ENCODE measurements around the gene GRM4. TPM values are rescaled to one million over a fixed set of nuclear protein-coding genes. Genes with fewer than 3 reads are reported as not detected.

Gene GRM4
- total and polyA plus RNA-seq, 10 of the 15 experiments (the other 5 are each of a cell fraction or from before 2014, with no cell fraction given): 0.01 to 0.31 (median 0.05) TPM; not detected in 2

- H3K4me3 ChIP-seq: no peak overlapping the region
- intact Hi-C loops (cut with micrococcal nuclease; ENCODE audit: unreplicated experiment): no loop called here
- WGBS (ENCODE audit: insufficient coverage, insufficient replicate concordance, low lambda C conversion rate, missing lambda C conversion rate): 26% methylated on average over 6 of the region's 6 CpGs
- no peak overlapping the region for H2AFZ ChIP-seq (ENCODE audit: control insufficient read depth, low read depth, low read length)
- no peak overlapping the region for H3K27ac ChIP-seq (ENCODE audit: control insufficient read depth, insufficient read depth)
- H3K36me3 ChIP-seq (ENCODE audit: control insufficient read depth in 2 of 2, insufficient read depth in 2 of 2, low read length in 1 of 2): no peaks in the 10 kb centered on the region
- no peaks in the 10 kb centered on the region for H3K79me2 ChIP-seq (ENCODE audit: control insufficient read depth, insufficient read depth, low read length)
- TF ChIP-seq NKRF (conservative IDR thresholded peaks at IDR 0.05) (no peak), KAT2A (conservative IDR thresholded peaks at IDR 0.05; ENCODE audit: control insufficient read depth, low read depth, low read length) (no peak), MLLT1 (IDR thresholded peaks at IDR 0.05) (no peak), NR2F1 (conservative IDR thresholded peaks at IDR 0.05) (no peak), RAD21 (IDR thresholded peaks at IDR 0.05; ENCODE audit: insufficient read depth, low read depth, low read length) (no peak)
- in situ Hi-C loops (cut with MboI): no loop called here
- ATAC-seq: no peak
- no peak overlapping the region for H3K4me2 ChIP-seq (ENCODE audit: control insufficient read depth, insufficient read depth)
- RAD21 ChIA-PET (ENCODE audit: unreplicated experiment): no interaction called here
- POLR2A ChIA-PET: no interaction called here
- CTCF ChIA-PET: interaction anchor here (1.2 kb wide), 1 partner anchor 47 kb away, joined by 4 read pairs; no protein-coding TSS in a partner anchor
- no peaks in the 10 kb centered on the region for H3K4me1 ChIP-seq (ENCODE audit: control insufficient read depth, insufficient read depth, low read length)
- no peaks in the 10 kb centered on the region for H3K9me3 ChIP-seq (replicated peaks; ENCODE audit: control insufficient read depth, insufficient read depth, low read length)
- peaks cover 2 to 19% of the 10 kb centered on the region in 2 experiments; a peak in 3 of 4 replicates for H3K27me3 ChIP-seq (replicated peaks in 1 of 2; ENCODE audit: control insufficient read depth in 2 of 2, insufficient read depth in 2 of 2, low read length in 1 of 2)
- FAIRE-seq: no peak
- no peaks in the 10 kb centered on the region for H4K20me1 ChIP-seq (ENCODE audit: control insufficient read depth, insufficient read depth)
- no peak for DNase-seq (ENCODE audit: low read depth, low spot score)
- no TSS peak for BruUV-seq (replicated peaks)
- H3K9ac ChIP-seq (ENCODE audit: control insufficient read depth, insufficient read depth, low read length): no peak overlapping the region
- SMC1A ChIA-PET (ENCODE audit: uncharacterized antibody, unreplicated experiment): no interaction called here
Measured at GRCh38 chr6:34102099-34102656, 43.7 kb downstream of the GRM4 start.

Measured in GM12878 (cell line).